Endothelial cell of umbilical vein (primary cell): ENCODE measurements around the gene CFAP97. TPM values are rescaled to one million over a fixed set of nuclear protein-coding genes. Genes with fewer than 3 reads are reported as not detected.

Experiments used
- BruUV-seq: library from RNA; stranded (reverse); fragments of 400-500 nt; replicated peaks from 2 replicates; lab custom pipeline; 2021; lab: Mats Ljungman, UMichigan
- CTCF ChIA-PET: fragments of 300-600, 350-600 bp; sonication (Branson Sonifier 250); formaldehyde crosslinking; loops from one replicate; lab custom pipeline; 2021; ENCODE audit warnings: antibody characterized with exemption, inconsistent platforms; lab: Charles Lee
- POLR2A ChIA-PET: fragments of 300-600, 350-600 bp; sonication (Branson Sonifier 250); formaldehyde crosslinking; loops from one replicate; lab custom pipeline; 2021; ENCODE audit warnings: antibody characterized with exemption, inconsistent platforms; lab: Charles Lee
- DNase-seq: peaks from one replicate; pipeline ENCODE4 v3.0.0-alpha.2; 2011; ENCODE audit warnings: low read depth, low spot score
- FAIRE-seq: peaks from 2 replicates; lab custom pipeline; 2011; peaks lifted over from hg19 to GRCh38; lab: Jason Lieb, UNC
- H2AFZ ChIP-seq: 2 replicates; pipeline ENCODE4 v1.6.0; 2012; ENCODE audit warnings: low read depth, low read length, control low read depth, inconsistent platforms
- H3K27ac ChIP-seq: 2 replicates; pipeline ENCODE4 v1.5.1; 2011; ENCODE audit warnings: low read depth, mild to moderate bottlenecking, control low read depth, low read length, moderate library complexity; ENCODE audit not compliant: insufficient read depth
- H3K27me3 ChIP-seq, 2 experiments: 2 replicates each; pipeline versions ENCODE4 v1.6.0 to v1.6.1; 2011; ENCODE audit warnings: low read length in 2 of 2, mixed read lengths in 1 of 2; ENCODE audit not compliant: control insufficient read depth in 2 of 2, insufficient read depth in 2 of 2
- H3K36me3 ChIP-seq, 2 experiments: 2 replicates in 1 of 2; 3 replicates in 1 of 2; pipeline ENCODE4 v1.5.1; 2011; ENCODE audit warnings: low read length in 2 of 2, mild to moderate bottlenecking in 1 of 2, moderate library complexity in 1 of 2; ENCODE audit not compliant: control insufficient read depth in 2 of 2, insufficient read depth in 2 of 2; ENCODE audit errors: extremely low read depth in 1 of 2
- H3K4me1 ChIP-seq: 3 replicates; pipeline ENCODE4 v1.5.1; 2011; ENCODE audit warnings: mild to moderate bottlenecking, low read length; ENCODE audit not compliant: control insufficient read depth, insufficient read depth; ENCODE audit errors: extremely low read depth
- H3K4me2 ChIP-seq: 2 replicates; pipeline ENCODE4 v1.6.1; 2011; ENCODE audit warnings: low read length, control low read depth, mixed read lengths; ENCODE audit not compliant: insufficient read depth
- H3K4me3 ChIP-seq, 3 experiments: fragments of 200-600 bp in 1 of 3; sonication (generic), shearing (Covaris generic) in 1 of 3; replicated peaks in 1 of 3; 2 replicates each; pipeline ENCODE4 v1.5.1; 2011 to 2016; ENCODE audit warnings: control low read depth in 3 of 3, low read length in 3 of 3, mild to moderate bottlenecking in 2 of 3, inconsistent platforms in 1 of 3, low read depth in 1 of 3, moderate library complexity in 1 of 3; ENCODE audit not compliant: insufficient read depth in 1 of 3
- H3K79me2 ChIP-seq: 2 replicates; pipeline ENCODE4 v1.6.0; 2012; ENCODE audit warnings: low read length, inconsistent platforms; ENCODE audit not compliant: control insufficient read depth, insufficient read depth
- H3K9ac ChIP-seq: replicated peaks from 2 replicates; pipeline ENCODE3; 2011; ENCODE audit warnings: low read length, control low read depth; ENCODE audit not compliant: insufficient read depth; ENCODE audit errors: extremely low read depth
- H3K9me1 ChIP-seq: replicated peaks from 3 replicates; pipeline ENCODE4 v1.6.0; 2011; ENCODE audit warnings: mild to moderate bottlenecking, low read length; ENCODE audit not compliant: control insufficient read depth, insufficient read depth; ENCODE audit errors: extremely low read depth
- H3K9me3 ChIP-seq: replicated peaks from 2 replicates; pipeline ENCODE4 v1.5.1; 2012; ENCODE audit warnings: low read length, inconsistent platforms; ENCODE audit not compliant: control insufficient read depth, insufficient read depth
- H4K20me1 ChIP-seq: replicated peaks from 2 replicates; pipeline ENCODE3; 2011; ENCODE audit warnings: mild to moderate bottlenecking, low read length; ENCODE audit not compliant: control insufficient read depth, insufficient read depth; ENCODE audit errors: extremely low read depth
- CTCF ChIP-seq, 2 donors: IDR thresholded peaks; 1 replicate in 1 of 2; 2 replicates in 1 of 2; pipeline ENCODE4 v1.5.1; 2011; ENCODE audit warnings: low read length in 2 of 2, mild to moderate bottlenecking in 2 of 2, moderate library complexity in 2 of 2, control low read depth in 1 of 2, inconsistent platforms in 1 of 2, low read depth in 1 of 2; ENCODE audit not compliant: insufficient read depth in 1 of 2; ENCODE audit errors: extremely low read depth in 1 of 2
- EZH2 ChIP-seq: IDR thresholded peaks from 2 replicates; pipeline ENCODE4 v1.6.1; 2012; ENCODE audit warnings: borderline replicate concordance, low read depth, mild to moderate bottlenecking, moderate library complexity, low read length, inconsistent platforms; ENCODE audit not compliant: severe bottlenecking
- FOS ChIP-seq: IDR thresholded peaks from 2 replicates; pipeline ENCODE4 v1.6.1; 2011; ENCODE audit warnings: mild to moderate bottlenecking, low read length, moderate library complexity, borderline replicate concordance; ENCODE audit not compliant: insufficient read depth
- GATA2 ChIP-seq: IDR thresholded peaks from 2 replicates; pipeline ENCODE4 v1.7.0; 2011; ENCODE audit warnings: low read depth, mild to moderate bottlenecking, moderate library complexity, mixed read lengths, low read length; ENCODE audit not compliant: insufficient read length, insufficient read depth
- JUN ChIP-seq: IDR thresholded peaks from 2 replicates; pipeline ENCODE4 v1.6.1; 2011; ENCODE audit warnings: borderline replicate concordance, low read depth; ENCODE audit not compliant: insufficient read length, insufficient read depth
- MYC ChIP-seq: IDR thresholded peaks from one replicate; pipeline ENCODE4 v1.6.1; 2011; ENCODE audit warnings: mild to moderate bottlenecking, low read depth, low read length
- POLR2A ChIP-seq: IDR thresholded peaks from 2 replicates; pipeline ENCODE4 v1.6.1; 2012; ENCODE audit warnings: low read depth, mild to moderate bottlenecking, control low read depth, low read length
- POLR2AphosphoS5 ChIP-seq: IDR thresholded peaks from 2 replicates; pipeline ENCODE4 v1.6.1; 2012; ENCODE audit warnings: low read depth, mild to moderate bottlenecking, control low read depth, low read length, moderate library complexity; ENCODE audit not compliant: insufficient read depth
- dilution Hi-C: fragments of 300-500 bp; cut with MboI; formaldehyde crosslinking; loops from one replicate; pipeline ENCODE4 v1.15.0; 2019; ENCODE audit warnings: low sequenced_read_pairs; ENCODE audit not compliant: extremely low pct_ligation_motif_present
- intact Hi-C: fragments of 100-400 bp; cut with micrococcal nuclease; formaldehyde crosslinking; loops from one replicate; pipeline ENCODE4 v1.10.0; 2022
- polyA plus RNA-seq, 4 experiments: library from polyadenylated mRNA; depleted of rRNA in 3 of 4; stranded (reverse) in 3 of 4; unstranded in 1 of 4; fragments of >200 nt; gene quantifications; 2 replicates each; pipeline versions ENCODE4 v1.2.1 to v1.2.3, GENCODE V29; 2011 to 2012; ENCODE audit warnings: missing spikeins in 1 of 4
- total RNA-seq: library from RNA; stranded (reverse); gene quantifications from 2 replicates; pipeline ENCODE4 v1.2.3, GENCODE V29; 2021
- TF ChIP-seq, protein P1 (sequence below): IDR thresholded peaks from 2 replicates; pipeline ENCODE4 v1.6.1; 2011; ENCODE audit not compliant: insufficient read depth, insufficient read length

CFAP97 gene
- total and polyA plus RNA-seq, 2 donors (not counting 3 experiments of a cell fraction or from before 2014, with no cell fraction given) = 5.3 to 22.4 TPM

DNA sequence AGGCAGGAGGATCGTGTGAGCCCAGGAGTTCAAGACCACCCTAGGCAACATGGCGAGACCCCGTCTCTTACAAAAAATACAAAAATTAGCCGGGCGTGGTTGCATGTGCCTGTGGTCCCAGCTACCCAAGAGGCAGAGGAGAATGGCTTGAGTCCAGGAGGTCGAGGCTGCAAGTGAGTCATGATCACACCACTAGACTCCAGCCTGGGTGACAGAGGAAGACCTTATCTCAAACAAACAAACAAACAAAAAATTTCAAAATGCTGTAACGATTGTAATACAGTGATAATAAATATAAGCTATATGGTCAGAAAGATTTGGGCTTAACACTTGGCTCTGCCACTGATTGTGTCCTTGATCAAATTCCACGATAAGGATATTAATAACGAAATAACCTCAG lies 36.6 kb downstream of the CFAP97 start:
- intact Hi-C loops = no loop called here
- H3K4me3 ChIP-seq = no peak overlapping the region
- H3K79me2 ChIP-seq = no peaks in the 10 kb centered on the region
- ChIA-PET POLR2A (no interaction called here), CTCF (interaction anchor here (1.0 kb wide), 1 partner anchor 16 kb away, joined by 6 read pairs; no protein-coding TSS in a partner anchor)
- no TSS peak for BruUV-seq
- H3K4me1 ChIP-seq = no peaks in the 10 kb centered on the region
- H3K9ac ChIP-seq = no peak overlapping the region
- peaks cover 0 to 2% of the 10 kb centered on the region in 2 experiments for H3K36me3 ChIP-seq
- TF ChIP-seq POLR2A = no peak
- no peak for TF ChIP-seq GATA2
- TF ChIP-seq MYC = no peak
- no peak for TF ChIP-seq FOS
- no peak for TF ChIP-seq EZH2
- no peak for TF ChIP-seq POLR2AphosphoS5
- no peak for TF ChIP-seq CTCF (IDR thresholded peaks at IDR 0.05; ENCODE audit: extremely low read depth in 1 of 2, insufficient read depth in 1 of 2, low read depth in 1 of 2, low read length in 2 of 2)
- TF ChIP-seq, protein P1, sequence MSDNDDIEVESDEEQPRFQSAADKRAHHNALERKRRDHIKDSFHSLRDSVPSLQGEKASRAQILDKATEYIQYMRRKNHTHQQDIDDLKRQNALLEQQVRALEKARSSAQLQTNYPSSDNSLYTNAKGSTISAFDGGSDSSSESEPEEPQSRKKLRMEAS = no peak
- no peak for TF ChIP-seq JUN
- H3K27ac ChIP-seq = no peak overlapping the region
- H3K9me1 ChIP-seq = no peaks in the 10 kb centered on the region
- H3K9me3 ChIP-seq = no peaks in the 10 kb centered on the region
- FAIRE-seq = no peak
- no peak overlapping the region for H2AFZ ChIP-seq
- dilution Hi-C loops = no loop called here
- no peaks in the 10 kb centered on the region for H3K27me3 ChIP-seq
- no peak overlapping the region for H3K4me2 ChIP-seq
- H4K20me1 ChIP-seq = no peaks in the 10 kb centered on the region
- DNase-seq = no peak
